ENCODE measurements around the gene KRTAP5-5. TPM values are rescaled to one million over a fixed set of nuclear protein-coding genes. Genes with fewer than 3 reads are reported as not detected.

The KRTAP5-5 gene
- total and polyA plus RNA-seq, 2 of the 8 experiments (the other 6 are each of a cell fraction or from before 2014, with no cell fraction given): 0.09 TPM; not detected in 1

DNA sequence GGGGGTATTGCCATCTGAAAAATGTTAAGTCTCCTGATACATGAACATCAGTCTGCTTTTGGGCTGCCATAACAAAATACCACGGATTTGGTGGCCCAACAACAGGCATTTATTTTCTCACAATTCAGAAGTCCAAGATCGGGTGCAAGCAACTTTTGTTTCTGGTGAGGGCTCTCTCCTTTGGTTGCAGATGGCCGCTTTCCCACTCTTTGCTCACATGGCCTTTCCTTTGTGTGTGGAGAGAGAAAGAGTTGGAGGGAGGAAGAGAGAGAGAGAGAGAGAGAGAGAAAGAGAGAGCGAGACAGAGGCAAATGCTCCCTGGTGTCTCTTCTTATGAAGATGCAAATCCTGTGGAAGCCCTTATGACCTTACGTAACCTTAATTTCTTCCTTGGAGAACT, 28.9 kb upstream of the KRTAP5-5 start:
- Histone ChIP-seq H3K79me1 (ENCODE audit: low read depth, low read length) (no peaks in the 10 kb centered on the region), H3K4me2 (ENCODE audit: insufficient read depth in 1 of 2, low read depth in 2 of 2, low read length in 2 of 2) (no peak overlapping the region), H2BK5ac (ENCODE audit: low read depth, low read length) (no peak overlapping the region), H4K91ac (replicated peaks; ENCODE audit: insufficient read length, low read length) (no peak overlapping the region), H3K4me3 (ENCODE audit: extremely low read depth in 1 of 4, insufficient read depth in 2 of 4, low read depth in 3 of 4, low read length in 4 of 4) (no peak overlapping the region), H3K9me3 (ENCODE audit: insufficient read depth in 2 of 2, low read depth in 1 of 2, low read length in 1 of 2) (peaks cover 0 to 4% of the 10 kb centered on the region in 2 experiments; a peak in 1 of 4 replicates), H3K79me2 (ENCODE audit: control insufficient read depth in 1 of 2, insufficient read depth in 2 of 2, low read length in 2 of 2) (no peaks in the 10 kb centered on the region), H3K27me3 (replicated peaks in 1 of 4; ENCODE audit: control insufficient read depth in 3 of 4, extremely low read depth in 1 of 4, insufficient read depth in 3 of 4, low read length in 3 of 4) (peaks cover 0 to 4% (median 0%) of the 10 kb centered on the region in 4 experiments; a peak in 1 of 7 replicates), H2AK5ac (ENCODE audit: low read depth, low read length) (no peak overlapping the region), H3K23ac (ENCODE audit: insufficient read length) (no peak overlapping the region), H4K8ac (ENCODE audit: extremely low read depth, insufficient read depth, low read length) (no peak overlapping the region), H3K14ac (ENCODE audit: insufficient read length) (no peak overlapping the region), H3K56ac (replicated peaks; ENCODE audit: insufficient read length, low read depth, low read length) (no peak overlapping the region), H3K18ac (ENCODE audit: extremely low read depth, low read length) (no peak overlapping the region), H3K4ac (replicated peaks; ENCODE audit: insufficient read length, low read depth, low read length) (no peak overlapping the region), H2BK15ac (ENCODE audit: low read length) (no peak overlapping the region), H3K36me3 (ENCODE audit: control insufficient read depth in 2 of 4, insufficient read depth in 4 of 4, low read length in 3 of 4) (no peaks in the 10 kb centered on the region), H3K27ac (ENCODE audit: low read depth, low read length) (no peak overlapping the region), H3K9ac (replicated peaks in 1 of 4; ENCODE audit: extremely low read depth in 1 of 4, low read depth in 3 of 4, low read length in 3 of 4) (no peak overlapping the region), H2AFZ (ENCODE audit: low read length) (no peak overlapping the region), H2BK20ac (ENCODE audit: low read length) (no peak overlapping the region), H4K20me1 (replicated peaks in 1 of 2; ENCODE audit: control insufficient read depth in 1 of 2, insufficient read depth in 2 of 2, low read length in 2 of 2) (peaks cover 0 to 2% of the 10 kb centered on the region in 2 experiments), H2BK120ac (replicated peaks; ENCODE audit: low read depth, low read length) (no peak overlapping the region), H4K5ac (ENCODE audit: insufficient read length, low read depth, low read length) (no peak overlapping the region), H3K23me2 (ENCODE audit: low read depth, low read length) (peaks cover 2% of the 10 kb centered on the region; the same call in 1 of the 2 replicates), H3K4me1 (replicated peaks in 1 of 4; ENCODE audit: control insufficient read depth in 3 of 4, insufficient read depth in 4 of 4, low read length in 3 of 4) (peaks cover 2 to 12% (median 5%) of the 10 kb centered on the region in 4 experiments), H2BK12ac (ENCODE audit: low read depth, low read length) (no peak overlapping the region)
- POLR2A ChIA-PET (ENCODE audit: partially characterized antibody): no interaction called here
- no peak for DNase-seq (ENCODE audit: low read depth in 1 of 2, low spot score in 2 of 2)
- WGBS, 2 experiments (ENCODE audit: extremely low coverage in 1 of 2, insufficient coverage in 1 of 2, insufficient read length in 1 of 2, insufficient replicate concordance in 2 of 2, low coverage in 1 of 2, low lambda C conversion rate in 2 of 2, missing lambda C conversion rate in 1 of 2): 69% methylated on average over 5 of the region's 5 CpGs; no CpG with 5 or more reads in 1 of the 2 experiments
- TF ChIP-seq, protein P1, sequence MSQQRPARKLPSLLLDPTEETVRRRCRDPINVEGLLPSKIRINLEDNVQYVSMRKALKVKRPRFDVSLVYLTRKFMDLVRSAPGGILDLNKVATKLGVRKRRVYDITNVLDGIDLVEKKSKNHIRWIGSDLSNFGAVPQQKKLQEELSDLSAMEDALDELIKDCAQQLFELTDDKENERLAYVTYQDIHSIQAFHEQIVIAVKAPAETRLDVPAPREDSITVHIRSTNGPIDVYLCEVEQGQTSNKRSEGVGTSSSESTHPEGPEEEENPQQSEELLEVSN (IDR thresholded peaks at IDR 0.05): peak; percentile 56; the same call in 1 of the 2 replicates
- no peak for TF ChIP-seq SP1 (IDR thresholded peaks at IDR 0.05; ENCODE audit: low read depth, low read length)
- peak; percentile 42 for FAIRE-seq
- CTCF ChIA-PET (ENCODE audit: partially characterized antibody): interaction anchor here (0.8 to 2.0 kb wide), 2 partner anchors 39 to 233 kb away, joined by 4 to 7 read pairs; no protein-coding TSS in a partner anchor
